ENCODE measurements around the gene MANBA. TPM values are rescaled to one million over a fixed set of nuclear protein-coding genes. Genes with fewer than 3 reads are reported as not detected.
"Not testable (repeated sequence)": the region's sequence is repeated elsewhere in the genome, so short reads cannot be mapped to it uniquely, and the experiment has no call there.

Gene MANBA
- total RNA-seq, 1 experiment from 2014 or later: 16.7 TPM

GRCh38 chr4:102620697-102621497 is 139.9 kb downstream of the MANBA start:
- peak; percentile 79 for DNase-seq (ENCODE audit: low read depth)

DNA sequence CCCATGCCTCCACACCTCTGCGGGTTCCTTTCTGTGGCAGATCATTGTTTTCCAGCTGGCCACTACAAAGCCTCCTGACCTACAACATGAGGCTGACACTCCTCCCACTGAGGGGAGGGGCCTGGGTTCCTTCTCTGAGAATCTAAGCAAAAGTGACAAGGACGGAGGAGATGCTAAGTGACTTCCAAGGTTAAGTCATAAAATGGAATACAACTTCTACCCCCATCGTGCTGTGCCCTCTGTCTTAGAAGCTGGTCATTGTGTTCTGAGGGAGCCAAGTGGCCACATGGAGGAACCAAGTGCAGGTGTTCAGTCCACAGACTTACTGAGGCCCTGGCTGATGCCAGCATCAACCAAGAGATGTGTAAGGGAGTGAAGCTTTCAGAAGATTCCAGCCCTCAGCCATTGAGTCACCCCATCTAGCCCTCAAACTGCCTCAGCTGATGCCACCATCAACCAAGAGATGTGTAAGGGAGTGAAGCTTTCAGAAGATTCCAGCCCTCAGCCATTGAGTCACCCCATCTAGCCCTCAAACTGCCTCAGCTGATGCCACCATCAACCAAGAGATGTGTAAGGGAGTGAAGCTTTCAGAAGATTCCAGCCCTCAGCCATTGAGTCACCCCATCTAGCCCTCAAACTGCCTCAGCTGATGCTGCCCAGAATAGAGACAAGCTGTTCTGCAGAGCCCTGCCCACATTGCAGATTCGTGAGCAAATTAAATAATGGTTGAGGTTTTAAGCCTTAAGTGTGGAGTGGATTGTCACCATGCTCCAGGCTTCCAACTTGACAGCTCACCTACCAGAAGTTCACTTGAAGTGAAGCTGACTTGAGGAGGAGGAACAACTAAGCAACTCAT is 140.8 kb downstream of the MANBA start:
- peak; percentile 54 for DNase-seq (ENCODE audit: low read depth)

GRCh38 chr4:102619021-102619420 is 141.7 kb downstream of the MANBA start:
- not testable (repeated sequence) for DNase-seq (ENCODE audit: low read depth)

GRCh38 chr4:102616636-102617035 is 144.1 kb downstream of the MANBA start:
- no peak for DNase-seq (ENCODE audit: low read depth)

DNA sequence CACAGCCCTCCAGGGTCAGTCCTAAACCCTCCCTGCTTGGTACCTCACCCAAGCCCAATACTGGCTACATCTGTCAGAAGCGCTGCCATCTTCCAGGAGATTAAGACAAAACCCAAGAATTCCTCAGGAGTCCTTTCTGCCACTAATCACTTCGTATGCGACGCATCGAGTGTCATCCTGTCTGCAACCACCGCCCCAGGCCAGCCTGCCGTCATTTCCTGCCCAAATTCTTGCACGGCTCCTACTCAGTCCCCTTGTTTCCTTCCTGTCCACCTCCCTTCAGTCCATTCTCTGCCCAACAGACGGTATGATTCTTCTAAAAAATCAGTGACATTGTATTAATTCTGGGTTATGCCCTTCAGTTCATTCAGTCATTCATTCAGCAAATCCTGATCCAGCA is 146.0 kb downstream of the MANBA start:
- no peak for DNase-seq (ENCODE audit: low read depth)

GRCh38 chr4:102612824-102613366 is 147.9 kb downstream of the MANBA start:
- no peak for DNase-seq (ENCODE audit: low read depth)

DNA sequence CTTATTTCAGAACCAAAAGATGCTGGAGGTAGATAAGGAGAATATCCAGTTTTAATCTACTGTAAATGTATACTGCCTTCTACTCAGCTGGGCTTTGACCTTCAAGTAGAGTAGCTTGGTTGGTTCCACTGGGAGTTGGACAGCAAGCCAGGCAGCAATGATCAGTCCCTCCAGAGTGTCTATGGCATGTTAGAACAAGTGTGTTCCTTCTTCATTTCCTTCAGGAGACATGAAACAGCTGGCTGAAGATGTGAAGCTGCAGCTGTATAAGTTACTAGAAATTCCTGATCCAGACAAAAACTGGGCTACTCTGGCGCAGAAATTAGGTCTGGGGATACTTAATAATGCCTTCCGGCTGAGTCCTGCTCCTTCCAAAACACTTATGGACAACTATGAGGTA is 148.6 kb downstream of the MANBA start:
- no peak for DNase-seq (ENCODE audit: low read depth)

DNA sequence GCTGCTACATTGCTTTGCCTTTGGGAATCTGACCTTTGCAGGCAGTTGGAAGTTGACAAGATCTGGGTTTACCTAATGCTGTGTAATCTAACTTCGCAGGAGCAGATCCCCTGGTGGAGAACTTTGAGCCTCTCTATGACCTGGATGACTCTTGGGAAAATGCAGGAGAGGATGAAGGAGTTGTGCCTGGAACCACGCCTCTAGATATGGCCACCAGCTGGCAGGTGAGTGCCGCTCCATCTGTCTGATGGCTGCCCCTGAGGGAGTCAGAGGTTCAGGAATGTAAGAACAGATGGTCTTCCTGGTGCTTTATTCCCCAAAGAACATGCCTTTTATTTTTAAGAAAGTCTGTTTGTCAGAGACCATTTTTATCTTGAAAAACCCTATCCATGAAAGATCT is 150.3 kb downstream of the MANBA start:
- no peak for DNase-seq (ENCODE audit: low read depth)

DNA sequence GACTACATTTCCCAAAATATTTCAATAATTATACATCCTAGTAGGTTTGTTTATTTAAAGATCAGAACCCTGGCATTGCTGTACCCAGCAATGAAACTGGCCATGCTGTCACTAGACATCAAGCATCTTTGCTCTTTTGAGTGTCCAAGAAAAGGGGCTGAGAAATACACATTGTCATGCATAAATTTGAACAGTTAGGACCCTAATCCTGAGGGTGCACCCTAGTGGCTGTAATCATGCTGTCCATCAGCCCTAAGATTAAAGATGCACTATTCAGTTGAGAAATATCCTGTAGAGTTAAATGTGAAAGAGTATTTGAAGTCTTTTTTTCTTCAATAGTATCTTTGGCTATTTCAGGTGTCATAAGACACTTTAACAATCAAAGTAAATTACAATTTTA is 150.8 kb downstream of the MANBA start:
- peak; percentile 15 for DNase-seq (ENCODE audit: low read depth)

GRCh38 chr4:102608190-102608589 is 152.6 kb downstream of the MANBA start:
- peak; percentile 21 for DNase-seq (ENCODE audit: low read depth)

- DNase-seq (ENCODE audit: low read depth): no peak
Measured at GRCh38 chr4:102606846-102607450, 153.8 kb downstream of the MANBA start.

DNA sequence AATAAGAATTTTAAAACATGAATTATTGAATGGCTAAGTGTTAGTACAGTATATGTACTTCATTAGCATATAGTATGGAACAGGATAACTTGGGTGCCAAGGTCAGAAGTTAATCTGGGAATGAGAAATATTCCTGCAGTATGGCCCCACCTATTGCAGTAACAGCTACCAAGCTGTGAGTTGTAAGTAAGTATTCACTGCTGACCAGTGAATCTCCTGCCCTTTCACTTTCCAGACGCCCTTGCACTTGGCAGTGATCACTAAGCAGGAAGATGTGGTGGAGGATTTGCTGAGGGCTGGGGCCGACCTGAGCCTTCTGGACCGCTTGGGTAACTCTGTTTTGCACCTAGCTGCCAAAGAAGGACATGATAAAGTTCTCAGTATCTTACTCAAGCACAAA is 154.5 kb downstream of the MANBA start:
- no peak for DNase-seq (ENCODE audit: low read depth)

- DNase-seq (ENCODE audit: low read depth): peak; percentile 1
Measured at GRCh38 chr4:102604222-102604940, 156.4 kb downstream of the MANBA start.

- no peak for DNase-seq (ENCODE audit: low read depth)
Measured at GRCh38 chr4:102601586-102602227, 159.1 kb downstream of the MANBA start.

DNA sequence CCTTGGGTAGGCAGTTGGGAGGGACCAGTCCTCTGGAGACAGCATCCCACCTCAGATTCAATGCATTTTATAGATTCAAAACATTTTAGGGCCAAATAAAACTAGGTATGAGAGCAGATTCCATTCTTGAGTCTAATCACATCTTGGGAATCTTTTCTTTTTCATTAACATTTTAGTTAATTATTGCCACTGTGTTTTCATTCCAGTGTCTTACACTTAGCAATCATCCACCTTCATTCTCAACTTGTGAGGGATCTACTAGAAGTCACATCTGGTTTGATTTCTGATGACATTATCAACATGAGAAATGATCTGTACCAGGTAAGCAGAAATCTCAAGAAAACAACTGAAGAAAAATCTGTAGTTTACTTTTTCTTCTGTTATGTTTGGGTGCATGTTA is 160.1 kb downstream of the MANBA start:
- no peak for DNase-seq (ENCODE audit: low read depth)

GRCh38 chr4:102599886-102600285 is 160.9 kb downstream of the MANBA start:
- no peak for DNase-seq (ENCODE audit: low read depth)

- no peak for DNase-seq (ENCODE audit: low read depth)
Measured at GRCh38 chr4:102599455-102599854, 161.3 kb downstream of the MANBA start.

GRCh38 chr4:102598762-102599374 is 161.9 kb downstream of the MANBA start:
- DNase-seq (ENCODE audit: low read depth): no peak

DNA sequence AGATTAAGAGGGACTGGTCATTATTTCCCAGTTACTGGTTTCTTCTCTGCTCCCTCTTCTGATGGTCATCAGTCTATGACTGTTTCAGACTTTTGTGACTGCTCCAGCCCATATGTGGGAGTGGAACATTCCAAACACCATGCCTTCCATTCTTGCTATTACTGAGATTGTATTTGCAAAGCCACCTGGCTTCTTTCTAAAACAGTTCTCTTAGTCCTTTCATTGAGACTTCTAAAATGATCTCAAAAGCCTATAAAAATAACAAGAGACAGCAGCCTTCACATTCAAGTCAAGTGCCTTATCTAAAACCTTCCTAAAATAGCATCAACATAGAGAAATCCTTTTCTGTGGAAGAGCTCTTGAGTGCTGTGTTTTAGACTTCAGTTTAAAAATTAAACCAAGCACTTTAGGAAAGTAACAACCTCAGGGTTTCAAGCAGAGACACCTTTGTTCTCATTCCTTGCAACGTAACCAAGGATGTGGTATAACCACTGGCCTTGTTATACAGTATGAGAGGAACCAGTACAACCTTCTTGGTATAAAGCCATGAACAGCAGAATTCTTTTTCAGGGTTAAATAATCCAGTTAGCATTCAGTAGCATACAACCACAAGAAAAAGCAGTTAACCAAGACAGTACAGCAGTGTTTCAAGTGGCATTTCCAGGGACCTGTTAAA is 162.5 kb downstream of the MANBA start:
- no peak for DNase-seq (ENCODE audit: low read depth)

GRCh38 chr4:102596532-102596931 is 164.2 kb downstream of the MANBA start:
- DNase-seq (ENCODE audit: low read depth): no peak
